Measurements from ENCODE around the gene DDIAS.

DNA sequence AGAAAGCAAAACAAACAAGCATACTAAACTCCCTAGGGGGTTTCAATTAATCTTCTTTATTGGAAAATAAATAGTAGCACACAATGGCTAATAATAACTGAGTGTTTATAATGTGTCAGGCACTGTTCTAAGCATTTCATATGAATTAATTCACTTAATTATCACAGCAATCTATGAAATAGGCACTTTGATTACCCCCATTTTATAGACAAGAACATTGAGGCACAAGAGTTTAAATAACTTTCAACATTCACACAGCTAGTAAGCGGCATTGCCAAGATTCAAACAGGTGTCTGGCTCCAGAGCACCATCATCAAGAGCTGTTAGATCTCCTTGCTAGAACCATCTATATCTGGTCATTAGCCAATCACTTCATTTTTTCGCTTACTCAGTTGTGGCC is 44.4 kb upstream of the DDIAS start:
- TF ChIP-seq TAF1 (IDR thresholded peaks at IDR 0.05; ENCODE audit: borderline replicate concordance, insufficient read depth, low read length): no peak
- TF ChIP-seq POLR2AphosphoS5 (IDR thresholded peaks at IDR 0.05; ENCODE audit: low read depth, low read length): no peak
- TF ChIP-seq, protein P1, sequence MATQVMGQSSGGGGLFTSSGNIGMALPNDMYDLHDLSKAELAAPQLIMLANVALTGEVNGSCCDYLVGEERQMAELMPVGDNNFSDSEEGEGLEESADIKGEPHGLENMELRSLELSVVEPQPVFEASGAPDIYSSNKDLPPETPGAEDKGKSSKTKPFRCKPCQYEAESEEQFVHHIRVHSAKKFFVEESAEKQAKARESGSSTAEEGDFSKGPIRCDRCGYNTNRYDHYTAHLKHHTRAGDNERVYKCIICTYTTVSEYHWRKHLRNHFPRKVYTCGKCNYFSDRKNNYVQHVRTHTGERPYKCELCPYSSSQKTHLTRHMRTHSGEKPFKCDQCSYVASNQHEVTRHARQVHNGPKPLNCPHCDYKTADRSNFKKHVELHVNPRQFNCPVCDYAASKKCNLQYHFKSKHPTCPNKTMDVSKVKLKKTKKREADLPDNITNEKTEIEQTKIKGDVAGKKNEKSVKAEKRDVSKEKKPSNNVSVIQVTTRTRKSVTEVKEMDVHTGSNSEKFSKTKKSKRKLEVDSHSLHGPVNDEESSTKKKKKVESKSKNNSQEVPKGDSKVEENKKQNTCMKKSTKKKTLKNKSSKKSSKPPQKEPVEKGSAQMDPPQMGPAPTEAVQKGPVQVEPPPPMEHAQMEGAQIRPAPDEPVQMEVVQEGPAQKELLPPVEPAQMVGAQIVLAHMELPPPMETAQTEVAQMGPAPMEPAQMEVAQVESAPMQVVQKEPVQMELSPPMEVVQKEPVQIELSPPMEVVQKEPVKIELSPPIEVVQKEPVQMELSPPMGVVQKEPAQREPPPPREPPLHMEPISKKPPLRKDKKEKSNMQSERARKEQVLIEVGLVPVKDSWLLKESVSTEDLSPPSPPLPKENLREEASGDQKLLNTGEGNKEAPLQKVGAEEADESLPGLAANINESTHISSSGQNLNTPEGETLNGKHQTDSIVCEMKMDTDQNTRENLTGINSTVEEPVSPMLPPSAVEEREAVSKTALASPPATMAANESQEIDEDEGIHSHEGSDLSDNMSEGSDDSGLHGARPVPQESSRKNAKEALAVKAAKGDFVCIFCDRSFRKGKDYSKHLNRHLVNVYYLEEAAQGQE (IDR thresholded peaks at IDR 0.05; ENCODE audit: insufficient read depth in 1 of 2, low read depth in 2 of 2, low read length in 2 of 2): no peak

All from PFSK-1 (cell line).